SH-SY5Y (cell line): ENCODE measurements around the gene PIGBOS1.

Source experiments
- GATA2 ChIP-seq: IDR thresholded peaks from 2 replicates; pipeline ENCODE4 v1.6.1; 2011; ENCODE audit warnings: mild to moderate bottlenecking, low read depth, low read length
- GATA3 ChIP-seq: IDR thresholded peaks from 2 replicates; pipeline ENCODE4 v1.6.1; 2011; ENCODE audit warnings: low read depth, mild to moderate bottlenecking, low read length, moderate library complexity

DNA sequence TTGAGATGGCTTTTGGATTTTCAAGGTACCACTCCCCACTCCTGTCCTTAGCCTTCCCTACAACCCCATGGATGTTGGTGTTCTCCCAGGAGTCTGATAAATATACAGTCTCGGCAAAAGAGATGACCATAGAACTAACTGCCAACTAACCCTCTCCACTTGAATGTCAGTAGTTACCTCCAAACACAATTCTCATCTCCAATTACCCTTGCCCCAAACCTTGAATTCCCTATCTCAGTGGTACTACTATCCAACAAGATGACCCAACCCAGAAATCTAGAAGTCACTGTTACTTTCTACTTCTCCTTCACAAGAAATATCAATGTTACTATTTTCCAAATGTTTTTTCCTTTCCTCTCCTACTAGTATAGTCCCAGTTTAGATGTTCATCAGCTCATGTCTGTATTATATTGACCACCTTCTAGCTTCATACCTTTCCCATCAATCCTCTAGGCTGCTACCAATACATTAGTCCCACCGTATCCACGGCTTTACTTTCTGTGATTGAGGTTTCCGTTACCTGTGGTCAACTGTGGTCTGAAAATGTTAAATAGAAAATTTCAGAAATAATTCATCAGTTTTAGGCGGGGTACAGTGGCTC is 38.2 kb upstream of the PIGBOS1 start:
- TF ChIP-seq GATA2: no peak
- TF ChIP-seq GATA3: no peak
